ENCODE data around the gene PLXNA2. TPM values are rescaled to one million over a fixed set of nuclear protein-coding genes. Genes with fewer than 3 reads are reported as not detected.

The PLXNA2 gene
- polyA plus RNA-seq, 3 donors, result 11.6 to 12.7 (median 12.3) TPM

GRCh38 chr1:208052926-208053407, 191.2 kb downstream of the PLXNA2 start:
- no peak for DNase-seq (ENCODE audit: low read depth in 3 of 3, low spot score in 2 of 3)

- DNase-seq (ENCODE audit: low read depth in 3 of 3, low spot score in 2 of 3), result no peak
These were observed 192.0 kb downstream of the PLXNA2 start for GRCh38 chr1:208052135-208052534.

- DNase-seq (ENCODE audit: low read depth in 3 of 3, low spot score in 2 of 3), result no peak
These were observed 192.5 kb downstream of the PLXNA2 start for GRCh38 chr1:208051651-208052050.

GRCh38 chr1:208048904-208049303, 195.3 kb downstream of the PLXNA2 start:
- no peak for DNase-seq (ENCODE audit: low read depth in 3 of 3, low spot score in 2 of 3)

- no peak for DNase-seq (ENCODE audit: low read depth in 3 of 3, low spot score in 2 of 3)
These were observed 196.2 kb downstream of the PLXNA2 start for GRCh38 chr1:208047975-208048374.

- no peak for DNase-seq (ENCODE audit: low read depth in 3 of 3, low spot score in 2 of 3)
These were observed 196.7 kb downstream of the PLXNA2 start for GRCh38 chr1:208047476-208047934.

- no peak for DNase-seq (ENCODE audit: low read depth in 3 of 3, low spot score in 2 of 3)
These were observed 198.5 kb downstream of the PLXNA2 start for GRCh38 chr1:208045463-208046260.

- DNase-seq (ENCODE audit: low read depth in 3 of 3, low spot score in 2 of 3), result no peak
These were observed 199.4 kb downstream of the PLXNA2 start for GRCh38 chr1:208044589-208045462.

- DNase-seq (ENCODE audit: low read depth in 3 of 3, low spot score in 2 of 3), result no peak
These were observed 200.4 kb downstream of the PLXNA2 start for GRCh38 chr1:208043691-208044181.

GRCh38 chr1:208042868-208043267, 201.3 kb downstream of the PLXNA2 start:
- DNase-seq (ENCODE audit: low read depth in 3 of 3, low spot score in 2 of 3), result no peak

GRCh38 chr1:208042041-208042615, 202.1 kb downstream of the PLXNA2 start:
- DNase-seq (ENCODE audit: low read depth in 3 of 3, low spot score in 2 of 3), result no peak

GRCh38 chr1:208041505-208041904, 202.7 kb downstream of the PLXNA2 start:
- DNase-seq (ENCODE audit: low read depth in 3 of 3, low spot score in 2 of 3), result no peak

GRCh38 chr1:208040821-208041297, 203.3 kb downstream of the PLXNA2 start:
- no peak for DNase-seq (ENCODE audit: low read depth in 3 of 3, low spot score in 2 of 3)

GRCh38 chr1:208039536-208040332, 204.4 kb downstream of the PLXNA2 start:
- no peak for DNase-seq (ENCODE audit: low read depth in 3 of 3, low spot score in 2 of 3)

- DNase-seq (ENCODE audit: low read depth in 3 of 3, low spot score in 2 of 3), result no peak
These were observed 205.9 kb downstream of the PLXNA2 start for GRCh38 chr1:208038303-208038702.

- DNase-seq (ENCODE audit: low read depth in 3 of 3, low spot score in 2 of 3), result no peak
These were observed 207.0 kb downstream of the PLXNA2 start for GRCh38 chr1:208036918-208037766.

- DNase-seq (ENCODE audit: low read depth in 3 of 3, low spot score in 2 of 3), result no peak
These were observed 207.9 kb downstream of the PLXNA2 start for GRCh38 chr1:208036106-208036808.

- DNase-seq (ENCODE audit: low read depth in 3 of 3, low spot score in 2 of 3), result no peak
These were observed 210.0 kb downstream of the PLXNA2 start for GRCh38 chr1:208034135-208034534.
